Body of pancreas (tissue), 4 donors: ENCODE measurements around the gene FLVCR1.
"Not testable (repeated sequence)": the region's sequence is repeated elsewhere in the genome, so short reads cannot be mapped to it uniquely, and the experiment has no call there.

Experiments used
- CTCF ChIP-seq, 7 experiments: fragments of 450-650 bp in 4 of 7; fragments of 200-600 bp in 3 of 7; sonication (generic) in 3 of 7; IDR thresholded peaks; one replicate each; pipeline ENCODE4 v1.5.1; 2016 to 2019; ENCODE audit warnings: antibody characterized with exemption in 7 of 7
- POLR2A ChIP-seq, 3 donors: fragments of 450-650 bp; IDR thresholded peaks; one replicate each; pipeline ENCODE4 v1.6.1; 2016; ENCODE audit warnings: antibody characterized with exemption in 3 of 3, mild to moderate bottlenecking in 2 of 3

GRCh38 chr1:212913638-212914037, 55.6 kb downstream of the FLVCR1 start:
- not testable (repeated sequence) for TF ChIP-seq CTCF, POLR2A (IDR thresholded peaks at IDR 0.05)
